Memory B cell (primary cell): Measurements from ENCODE around the gene LSP1.
A peak's percentile ranks its signal among the peaks of the same experiment; 100 is the strongest.
"Not testable (repeated sequence)": the region's sequence is repeated elsewhere in the genome, so short reads cannot be mapped to it uniquely, and the experiment has no call there.

Source experiments
- ATAC-seq: fragments of 150-1000 bp; cut with Tn5 transposase; 2 replicates; pipeline ENCODE4 v1.10.0; 2021; ENCODE audit warnings: low read depth, mild to moderate bottlenecking, moderate library complexity
- DNase-seq, 2 donors: peaks; one replicate each; pipeline ENCODE4 v3.0.0; 2022; ENCODE audit warnings: low spot score in 2 of 2
- H3K27ac Mint-ChIP-seq: one replicate; pipeline ENCODE4 v1.8.0; 2022; ENCODE audit warnings: mild to moderate bottlenecking, moderate library complexity, mixed read lengths
- H3K27me3 Mint-ChIP-seq: one replicate; pipeline ENCODE4 v1.8.0; 2022; ENCODE audit warnings: mixed read lengths
- H3K36me3 Mint-ChIP-seq: one replicate; pipeline ENCODE4 v1.8.0; 2022; ENCODE audit warnings: mild to moderate bottlenecking, mixed read lengths
- H3K4me1 Mint-ChIP-seq: one replicate; pipeline ENCODE4 v1.8.0; 2022; ENCODE audit warnings: mixed read lengths
- H3K4me3 Mint-ChIP-seq: one replicate; pipeline ENCODE4 v1.8.0; 2022; ENCODE audit warnings: mild to moderate bottlenecking, moderate library complexity, mixed read lengths
- H3K9me3 Mint-ChIP-seq: one replicate; pipeline ENCODE4 v1.8.0; 2022; ENCODE audit warnings: mixed read lengths

The LSP1 gene

DNA sequence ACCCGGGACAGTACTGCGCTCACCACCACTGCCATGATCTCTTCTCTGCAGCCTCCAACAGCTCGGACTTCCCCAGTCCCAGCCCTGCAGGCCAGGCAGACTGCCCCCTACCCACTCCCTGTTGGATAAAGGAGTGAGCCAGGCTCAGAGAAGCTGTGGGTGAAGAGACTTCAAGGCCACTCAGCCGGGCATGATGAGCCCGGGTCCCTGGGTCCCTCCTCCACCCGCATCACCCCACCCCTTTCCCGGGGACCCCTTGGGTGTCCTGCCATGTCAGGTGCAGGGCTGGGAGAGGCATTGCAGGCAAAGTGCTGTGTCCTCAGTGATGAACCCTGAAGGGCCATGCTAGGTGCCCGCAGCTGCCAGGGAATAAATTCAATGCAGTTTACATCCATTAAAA lies 14.5 kb downstream of the LSP1 start:
- H3K9me3 Mint-ChIP-seq: no peaks in the 10 kb centered on the region
- H3K27ac Mint-ChIP-seq: no peak overlapping the region
- ATAC-seq: no peak
- no peaks in the 10 kb centered on the region for H3K27me3 Mint-ChIP-seq
- no peak overlapping the region for H3K4me3 Mint-ChIP-seq
- H3K36me3 Mint-ChIP-seq: peaks cover 10% of the 10 kb centered on the region
- H3K4me1 Mint-ChIP-seq: peaks cover 62% of the 10 kb centered on the region
- DNase-seq: no peak

DNA sequence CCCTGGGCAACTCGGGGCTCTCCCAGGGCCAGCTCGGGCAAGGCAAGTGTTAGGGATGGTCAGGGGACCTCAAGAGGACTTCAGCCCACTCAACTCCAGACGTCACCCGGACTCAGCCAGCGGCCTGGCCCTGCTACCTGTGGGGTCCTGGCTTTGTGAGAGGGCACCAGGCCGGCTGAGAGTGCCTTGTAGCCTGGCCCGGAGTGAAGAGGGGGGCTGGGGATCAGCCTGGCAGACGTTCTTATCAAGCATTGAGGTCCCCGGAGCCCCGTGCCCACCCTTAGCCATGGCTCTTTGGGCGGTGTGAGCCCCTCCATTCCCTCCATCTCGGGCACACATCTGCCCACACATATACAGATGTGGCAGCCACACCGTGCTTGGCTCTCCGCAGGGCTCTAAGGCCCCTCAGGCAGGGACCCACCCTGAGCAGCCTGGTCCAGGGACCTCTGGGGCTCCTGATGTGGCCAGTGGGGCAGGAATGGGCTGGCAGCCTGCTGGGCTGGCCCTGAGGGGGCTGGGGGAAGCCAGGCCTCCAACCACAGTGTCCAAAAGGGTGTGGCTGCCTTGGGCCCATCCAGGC lies 15.3 kb downstream of the LSP1 start:
- Mint-ChIP-seq H3K4me1 (peaks cover 61% of the 10 kb centered on the region), H3K27me3 (no peaks in the 10 kb centered on the region), H3K27ac (peak overlapping the region; percentile 91), H3K4me3 (no peak overlapping the region), H3K9me3 (no peaks in the 10 kb centered on the region), H3K36me3 (peaks cover 10% of the 10 kb centered on the region)
- DNase-seq (no peak), ATAC-seq (no peak)

DNA sequence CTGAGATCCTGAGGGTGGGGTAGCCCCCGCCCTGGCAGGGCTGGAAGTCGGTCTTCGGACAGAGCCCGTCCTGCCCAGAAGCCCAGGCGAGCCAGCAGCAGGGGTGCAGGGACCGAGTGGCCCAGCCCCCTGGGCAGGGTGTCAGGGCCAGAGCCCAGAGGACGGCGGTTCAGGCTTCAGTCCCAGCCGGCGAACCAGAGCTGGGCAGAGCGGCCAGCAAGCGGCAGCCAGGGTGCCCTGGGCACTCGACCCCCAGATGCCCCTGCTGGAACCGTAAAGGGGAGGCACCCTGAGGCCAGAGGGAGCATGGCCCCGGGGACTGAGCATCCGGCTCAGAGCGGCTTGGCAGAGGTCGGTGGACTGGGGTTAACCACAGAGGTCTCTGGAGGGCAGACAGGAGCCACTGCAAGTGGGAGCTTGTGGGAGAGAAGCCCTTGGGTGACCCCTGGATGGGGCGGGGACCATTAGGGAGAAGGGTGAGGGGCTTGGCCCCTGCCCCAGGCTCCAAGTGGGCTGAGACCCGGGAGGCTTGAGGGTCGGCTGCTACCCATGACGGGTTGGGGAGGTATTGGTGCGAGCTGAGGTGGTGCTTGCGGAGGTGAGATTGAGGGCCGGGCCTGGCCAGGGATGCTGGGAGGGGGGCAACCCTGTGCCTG lies 15.9 kb downstream of the LSP1 start:
- Mint-ChIP-seq H3K4me3 (peak overlapping the region; percentile 54), H3K4me1 (peaks cover 64% of the 10 kb centered on the region), H3K9me3 (no peaks in the 10 kb centered on the region), H3K27me3 (no peaks in the 10 kb centered on the region), H3K36me3 (peaks cover 11% of the 10 kb centered on the region), H3K27ac (peak overlapping the region; percentile 91)
- no peak for DNase-seq
- ATAC-seq: peak; percentile 68

DNA sequence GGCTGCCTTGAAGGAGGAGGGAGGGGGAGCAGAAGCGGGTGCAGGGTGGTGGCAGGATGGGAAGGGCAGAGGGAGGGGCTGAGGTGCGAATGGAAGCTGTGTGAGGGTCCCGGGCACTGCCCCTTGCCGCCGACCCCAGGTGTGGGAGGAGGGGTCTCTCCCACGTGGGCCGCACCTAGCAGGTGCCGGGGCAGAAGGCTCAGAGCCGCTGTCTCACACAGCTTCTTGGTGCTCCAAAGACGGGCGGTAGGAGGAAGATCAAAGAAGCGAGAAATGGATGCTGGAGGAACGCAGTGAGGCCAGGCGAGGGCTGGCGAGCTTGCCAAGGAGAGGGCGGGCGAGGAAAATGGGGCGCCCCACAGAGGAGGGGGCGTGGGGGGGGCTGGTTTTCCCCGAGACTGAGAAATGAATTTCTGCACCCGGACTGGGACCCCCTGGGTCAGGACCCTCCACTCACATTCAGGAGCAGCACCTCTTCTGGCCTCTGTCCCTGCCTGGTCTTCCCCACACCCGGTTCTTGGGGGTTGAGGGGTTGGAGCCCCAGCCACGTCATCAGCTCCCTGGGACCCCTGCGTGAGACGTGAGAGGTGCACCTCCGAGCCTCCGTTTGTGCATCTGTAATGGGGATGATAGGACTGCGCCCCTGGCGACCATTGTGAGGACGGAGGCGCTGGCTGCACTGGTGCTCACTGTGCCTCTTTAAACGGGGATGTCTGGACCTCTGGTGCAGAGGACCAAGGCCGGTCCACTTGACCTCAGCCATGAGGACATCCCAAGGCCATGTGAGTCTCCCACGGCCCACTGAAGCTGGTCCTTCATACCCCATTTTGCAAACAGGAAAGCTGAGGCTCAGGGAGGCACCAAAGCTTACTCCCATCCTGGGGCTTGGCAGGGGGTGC lies 16.8 kb downstream of the LSP1 start:
- Mint-ChIP-seq H3K4me1 (peaks cover 59% of the 10 kb centered on the region), H3K9me3 (no peaks in the 10 kb centered on the region), H3K36me3 (peaks cover 11% of the 10 kb centered on the region), H3K27me3 (no peaks in the 10 kb centered on the region), H3K27ac (peak overlapping the region; percentile 91), H3K4me3 (peak overlapping the region; percentile 54)
- ATAC-seq: no peak
- DNase-seq: no peak

DNA sequence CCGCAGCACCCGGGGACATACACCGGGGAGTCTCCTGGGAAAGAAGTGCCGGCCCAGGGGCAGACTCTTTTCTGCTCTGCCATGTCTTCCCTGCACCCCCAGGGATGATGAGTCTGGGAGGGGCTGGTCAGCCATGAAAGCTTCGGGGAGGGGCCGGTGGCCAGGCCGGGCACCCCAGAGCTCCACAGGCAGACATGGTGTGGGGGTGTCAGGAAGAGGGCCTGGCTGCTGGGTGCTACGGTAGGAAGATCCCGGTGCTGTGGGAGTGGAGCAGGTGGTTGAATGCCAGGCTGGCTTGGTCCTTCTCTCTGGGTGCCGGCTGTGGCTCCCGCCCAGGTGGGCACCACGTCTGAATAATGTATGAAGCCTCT lies 17.4 kb downstream of the LSP1 start:
- Mint-ChIP-seq H3K4me1 (peaks cover 58% of the 10 kb centered on the region), H3K27me3 (no peaks in the 10 kb centered on the region), H3K27ac (peak overlapping the region; percentile 91), H3K4me3 (peak overlapping the region; percentile 44), H3K9me3 (no peaks in the 10 kb centered on the region), H3K36me3 (peaks cover 10% of the 10 kb centered on the region)
- no peak for ATAC-seq
- DNase-seq: no peak

DNA sequence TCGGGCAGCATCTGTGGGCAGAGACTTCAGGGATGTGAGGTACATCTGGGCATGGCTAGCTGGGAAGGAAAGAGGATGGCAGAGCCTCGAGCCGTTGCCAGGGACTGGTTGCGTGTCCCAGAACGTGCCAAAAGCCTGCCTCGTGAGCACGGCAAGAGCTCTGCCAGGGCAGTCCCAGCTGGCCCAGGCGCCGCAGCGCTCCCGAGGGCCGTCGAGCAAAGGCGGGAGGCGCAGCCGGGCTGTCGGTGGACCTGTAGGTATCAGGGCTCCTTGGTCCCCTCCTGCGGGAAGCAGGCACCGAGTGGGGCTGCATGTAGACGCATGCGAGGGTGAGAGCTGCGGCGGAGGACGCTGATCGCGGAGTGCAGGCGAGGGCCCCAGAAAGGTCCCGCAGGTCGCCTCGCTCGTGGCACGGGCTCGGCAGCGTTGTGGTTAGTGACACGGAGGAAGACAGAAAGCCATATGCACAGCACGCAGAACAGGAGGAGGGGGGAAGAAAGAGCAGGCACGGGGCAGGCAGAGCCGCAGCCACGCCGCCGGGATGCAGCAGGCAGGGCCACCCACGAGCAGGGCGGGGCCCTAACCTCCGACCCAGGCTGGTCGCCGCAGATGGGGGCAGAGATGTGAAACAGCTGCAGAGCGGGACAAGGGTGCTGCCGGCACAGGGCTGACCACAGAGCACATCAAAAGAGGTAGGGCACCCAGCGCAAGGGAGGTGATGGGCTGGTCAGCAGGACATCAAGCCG lies 18.0 kb downstream of the LSP1 start:
- DNase-seq: no peak
- H3K27ac Mint-ChIP-seq: peak overlapping the region; percentile 91
- H3K4me3 Mint-ChIP-seq: peak overlapping the region; percentile 44
- H3K4me1 Mint-ChIP-seq: peaks cover 57% of the 10 kb centered on the region
- no peak for ATAC-seq
- no peaks in the 10 kb centered on the region for H3K27me3 Mint-ChIP-seq
- H3K9me3 Mint-ChIP-seq: no peaks in the 10 kb centered on the region
- peaks cover 8% of the 10 kb centered on the region for H3K36me3 Mint-ChIP-seq

DNA sequence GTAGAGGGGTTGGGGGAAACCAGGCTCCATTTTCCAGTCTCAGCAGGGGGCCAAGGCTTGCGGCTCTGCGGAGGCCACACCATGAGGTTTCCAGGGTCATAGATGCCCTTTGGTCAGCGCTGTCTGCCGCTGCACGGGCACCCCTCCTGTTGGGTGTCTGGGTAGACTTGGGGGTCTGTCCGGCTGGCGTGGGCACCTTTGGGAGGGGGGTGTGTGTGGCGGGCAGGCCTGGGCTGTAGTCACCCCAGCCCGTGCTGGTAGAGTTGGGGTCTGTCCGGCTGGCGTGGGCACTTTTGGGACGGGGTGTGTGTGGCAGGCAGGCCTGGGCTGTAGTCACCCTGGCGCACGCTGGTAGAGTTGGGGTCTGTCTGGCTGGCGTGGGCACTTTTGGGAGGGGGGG lies 18.6 kb downstream of the LSP1 start:
- Mint-ChIP-seq H3K27ac (peak overlapping the region; percentile 81), H3K4me1 (peaks cover 58% of the 10 kb centered on the region), H3K27me3 (no peaks in the 10 kb centered on the region), H3K9me3 (no peaks in the 10 kb centered on the region), H3K4me3 (peak overlapping the region; percentile 17), H3K36me3 (peaks cover 8% of the 10 kb centered on the region)
- ATAC-seq: no peak
- no peak for DNase-seq

DNA sequence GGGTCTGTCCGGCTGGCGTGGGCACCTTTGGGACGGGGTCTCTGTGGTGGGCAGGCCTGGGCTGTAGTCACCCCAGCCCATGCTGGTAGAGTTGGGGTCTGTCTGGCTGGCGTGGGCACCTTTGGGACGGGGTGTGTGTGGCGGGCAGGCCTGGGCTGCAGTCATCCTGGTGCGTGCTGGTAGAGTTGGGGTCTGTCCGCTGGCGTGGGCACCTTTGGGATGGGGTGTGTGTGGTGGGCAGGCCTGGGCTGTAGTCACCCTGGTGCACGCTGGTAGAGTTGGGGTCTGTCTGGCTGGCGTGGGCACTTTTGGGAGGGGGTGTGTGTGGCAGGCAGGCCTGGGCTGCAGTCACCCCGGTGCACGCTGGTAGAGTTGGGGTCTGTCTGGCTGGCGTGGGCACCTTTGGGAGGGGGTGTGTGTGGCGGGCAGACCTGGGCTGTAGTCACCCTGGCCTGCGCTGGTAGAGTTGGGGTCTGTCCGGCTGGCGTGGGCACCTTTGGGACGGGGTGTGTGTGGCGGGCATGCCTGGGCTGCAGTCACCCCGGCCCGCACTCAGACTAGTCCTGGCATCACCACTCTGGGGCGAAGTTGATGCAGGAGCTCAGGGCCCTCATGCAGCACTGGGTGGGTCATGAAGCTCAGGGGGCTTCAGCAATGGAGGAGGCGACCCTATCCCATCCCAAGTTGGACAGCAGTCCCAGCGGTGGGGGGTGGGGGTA lies 19.5 kb downstream of the LSP1 start:
- no peaks in the 10 kb centered on the region for H3K9me3 Mint-ChIP-seq
- H3K27ac Mint-ChIP-seq: peak overlapping the region; percentile 81
- DNase-seq: no peak
- H3K4me1 Mint-ChIP-seq: peaks cover 58% of the 10 kb centered on the region
- H3K27me3 Mint-ChIP-seq: no peaks in the 10 kb centered on the region
- H3K36me3 Mint-ChIP-seq: peaks cover 8% of the 10 kb centered on the region
- peak overlapping the region; percentile 27 for H3K4me3 Mint-ChIP-seq
- no peak for ATAC-seq

DNA sequence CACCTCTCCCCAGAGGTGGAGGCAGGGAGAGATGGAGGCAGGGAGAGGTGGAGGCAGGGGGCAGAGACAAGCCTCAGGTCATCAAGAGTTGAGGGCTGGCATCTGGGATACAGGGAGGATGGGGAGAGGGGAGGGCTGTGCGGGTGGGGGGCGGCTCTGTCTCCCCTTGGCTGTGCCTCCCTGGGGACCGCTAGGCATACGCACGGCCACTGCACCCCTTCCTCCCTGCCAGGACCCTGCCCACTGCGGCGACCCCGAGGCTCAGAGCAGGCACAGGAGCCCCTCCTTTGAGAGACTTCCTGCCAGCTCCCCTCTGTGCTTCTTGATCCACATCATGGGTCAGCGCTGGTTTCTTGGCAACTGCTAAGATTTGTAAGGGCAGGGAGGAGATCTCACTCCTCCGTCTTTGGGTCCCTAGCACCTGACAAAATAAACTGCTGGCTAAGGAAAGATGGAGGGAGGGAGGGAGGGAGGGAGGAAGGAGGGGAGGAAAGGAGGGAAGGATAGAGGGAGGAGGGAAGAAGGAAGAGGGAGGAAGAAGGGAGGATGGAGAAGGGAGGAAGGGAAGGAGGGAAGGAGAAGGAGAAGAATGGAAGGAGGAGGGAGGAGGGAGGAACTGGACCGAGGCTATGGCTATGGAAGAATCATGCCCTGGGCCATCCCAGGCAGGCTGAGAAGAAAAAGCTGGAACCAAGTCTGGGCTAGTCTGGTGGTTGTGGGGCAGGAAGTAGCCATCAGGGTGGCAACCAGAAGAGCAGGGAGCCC lies 20.3 kb downstream of the LSP1 start:
- peak overlapping the region; percentile 52 for H3K4me3 Mint-ChIP-seq
- no peaks in the 10 kb centered on the region for H3K27me3 Mint-ChIP-seq
- H3K9me3 Mint-ChIP-seq: no peaks in the 10 kb centered on the region
- H3K27ac Mint-ChIP-seq: peak overlapping the region; percentile 75
- peaks cover 60% of the 10 kb centered on the region for H3K4me1 Mint-ChIP-seq
- no peak for DNase-seq
- ATAC-seq: no peak
- H3K36me3 Mint-ChIP-seq: peaks cover 8% of the 10 kb centered on the region

DNA sequence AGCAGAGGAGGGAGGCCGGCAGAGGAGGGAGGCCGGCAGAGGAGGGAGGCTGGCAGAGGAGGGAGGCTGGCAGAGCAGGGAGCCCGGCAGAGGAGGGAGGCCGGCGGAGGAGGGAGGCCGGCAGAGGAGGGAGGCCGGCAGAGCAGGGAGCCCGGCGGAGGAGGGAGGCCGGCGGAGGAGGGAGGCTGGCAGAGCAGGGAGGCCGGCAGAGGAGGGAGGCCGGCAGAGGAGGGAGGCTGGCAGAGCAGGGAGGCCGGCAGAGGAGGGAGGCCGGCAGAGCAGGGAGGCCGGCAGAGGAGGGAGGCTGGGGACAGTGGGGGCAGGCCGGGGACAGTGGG lies 20.9 kb downstream of the LSP1 start:
- not testable (repeated sequence) for ATAC-seq, DNase-seq, H3K9me3 Mint-ChIP-seq, H3K27me3 Mint-ChIP-seq, H3K36me3 Mint-ChIP-seq
- peak overlapping the region; percentile 52 for H3K4me3 Mint-ChIP-seq
- H3K27ac Mint-ChIP-seq: peak overlapping the region; percentile 75
- peaks cover 58% of the 10 kb centered on the region for H3K4me1 Mint-ChIP-seq

DNA sequence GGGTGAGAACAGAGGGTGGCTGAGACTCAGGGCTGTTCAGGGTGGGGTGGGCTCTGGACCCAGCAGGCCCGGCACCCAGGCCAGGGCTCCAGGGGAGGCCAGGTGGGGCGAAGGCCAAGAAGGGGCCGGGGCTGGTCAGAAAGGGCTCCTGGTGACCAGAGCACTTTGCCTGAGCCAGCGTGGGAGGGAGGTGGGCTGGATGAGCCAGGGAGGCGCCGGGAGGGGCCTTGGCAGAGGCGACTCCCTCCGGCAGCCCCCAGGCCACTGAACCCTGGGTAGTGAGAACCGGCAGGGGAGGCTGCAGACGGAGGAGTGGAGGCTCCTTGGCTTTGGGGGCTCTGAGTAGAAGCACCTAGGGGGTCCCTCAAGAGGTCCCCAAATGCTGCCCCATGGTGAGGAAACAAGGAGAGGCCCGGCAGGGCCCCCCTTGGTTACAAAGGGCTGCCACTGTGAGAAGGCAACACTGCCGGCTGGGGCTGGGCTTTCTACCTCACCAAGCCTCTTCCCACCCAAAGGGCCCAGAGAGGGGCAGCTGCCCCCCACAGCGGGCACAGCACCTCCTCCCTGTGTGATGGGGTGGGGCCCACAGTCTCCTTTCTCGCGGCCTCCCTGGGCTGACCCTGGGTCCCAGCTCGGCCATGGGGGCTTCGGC lies 21.7 kb downstream of the LSP1 start:
- not testable (repeated sequence) for DNase-seq, H3K36me3 Mint-ChIP-seq, H3K4me3 Mint-ChIP-seq, ATAC-seq, H3K27ac Mint-ChIP-seq, H3K9me3 Mint-ChIP-seq, H3K27me3 Mint-ChIP-seq
- H3K4me1 Mint-ChIP-seq: peaks cover 55% of the 10 kb centered on the region

DNA sequence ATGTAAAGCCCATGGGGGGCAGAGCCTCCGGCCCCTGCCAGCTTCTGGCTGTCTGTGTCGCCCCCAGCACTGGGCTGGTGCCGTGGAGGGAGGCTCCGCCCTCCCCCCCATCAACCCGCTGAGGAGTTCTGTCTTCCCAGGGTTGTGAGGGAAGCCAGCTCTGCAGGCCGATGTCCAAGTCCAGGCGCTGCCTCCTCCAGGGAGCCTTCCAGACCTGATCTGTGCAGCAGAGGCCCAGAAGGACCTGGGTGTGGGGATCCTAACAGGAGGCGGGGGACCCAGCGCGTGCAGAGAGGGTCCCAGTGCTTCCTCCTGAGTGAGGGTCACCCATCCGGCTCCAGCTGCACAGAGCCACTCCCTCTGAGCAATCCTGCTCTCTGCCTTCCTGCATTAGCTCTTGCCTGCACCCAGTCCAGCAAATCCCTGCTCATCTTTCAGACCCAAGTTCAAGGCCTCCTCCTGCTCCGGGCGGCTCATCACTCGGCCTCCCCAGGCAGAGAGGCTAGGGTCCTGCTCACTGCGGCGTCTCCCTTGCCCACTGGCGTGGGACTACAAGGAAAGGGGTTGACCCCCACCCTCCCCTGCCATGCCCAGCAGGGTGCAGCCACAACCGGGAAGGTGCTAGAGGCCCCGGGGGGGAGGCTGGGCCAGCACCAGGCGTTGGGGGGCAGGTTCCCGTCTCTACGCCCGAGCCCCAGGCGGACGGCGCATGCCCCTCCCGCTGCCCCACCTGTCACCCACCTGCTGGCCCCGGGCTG lies 22.4 kb downstream of the LSP1 start:
- H3K4me1 Mint-ChIP-seq: peaks cover 55% of the 10 kb centered on the region
- peak overlapping the region; percentile 41 for H3K27ac Mint-ChIP-seq
- H3K36me3 Mint-ChIP-seq: peaks cover 4% of the 10 kb centered on the region
- ATAC-seq: no peak
- DNase-seq: no peak
- H3K27me3 Mint-ChIP-seq: no peaks in the 10 kb centered on the region
- H3K9me3 Mint-ChIP-seq: no peaks in the 10 kb centered on the region
- H3K4me3 Mint-ChIP-seq: no peak overlapping the region
